GM08714 (cell line): ENCODE results near the gene PBLD.
"Not testable (repeated sequence)": the region's sequence is repeated elsewhere in the genome, so short reads cannot be mapped to it uniquely, and the experiment has no call there.

Source experiments
- H3K4me3 ChIP-seq: fragments of 200-500 bp; sonication (Bioruptor generic); 2 replicates; pipeline ENCODE4 v1.5.1; 2014; ENCODE audit warnings: mild to moderate bottlenecking, low read length, inconsistent platforms
- ZNF274 ChIP-seq: IDR thresholded peaks from 2 replicates; pipeline ENCODE4 v1.6.1; 2012; ENCODE audit warnings: mild to moderate bottlenecking, low read depth, low read length

Gene PBLD

GRCh38 chr10:68310531-68310930, 22.2 kb downstream of the PBLD start:
- no peak for TF ChIP-seq ZNF274
- no peak overlapping the region for H3K4me3 ChIP-seq

- no peak for TF ChIP-seq ZNF274
- no peak overlapping the region for H3K4me3 ChIP-seq
These were observed 26.9 kb downstream of the PBLD start for GRCh38 chr10:68305854-68306253.

GRCh38 chr10:68303849-68304412, 28.8 kb downstream of the PBLD start:
- TF ChIP-seq ZNF274: no peak
- no peak overlapping the region for H3K4me3 ChIP-seq

DNA sequence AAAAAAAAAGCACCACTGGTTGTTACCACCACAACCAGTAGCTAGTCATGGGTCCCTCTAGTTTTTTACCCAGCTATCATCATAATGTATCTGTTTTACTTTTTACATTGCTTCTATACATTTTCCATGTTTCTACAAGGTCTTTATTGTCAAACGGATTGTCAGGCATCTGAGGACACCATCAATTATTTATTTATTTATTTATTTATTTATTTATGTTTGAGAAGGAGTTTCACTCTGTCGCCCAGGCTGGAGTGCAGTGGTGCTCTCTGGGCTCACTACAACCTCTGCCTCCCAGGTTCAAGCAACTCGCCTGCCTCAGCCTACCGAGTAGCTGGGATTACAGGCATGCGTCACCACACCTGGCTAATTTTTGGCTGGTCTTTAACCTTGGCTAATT, 29.9 kb downstream of the PBLD start:
- no peak overlapping the region for H3K4me3 ChIP-seq

GRCh38 chr10:68302503-68302823, 30.3 kb downstream of the PBLD start:
- H3K4me3 ChIP-seq: no peak overlapping the region
- TF ChIP-seq ZNF274: no peak

More for the DNA sequence above, 29.9 kb downstream of the PBLD start:
- TF ChIP-seq ZNF274: no peak

- no peak overlapping the region for H3K4me3 ChIP-seq
- TF ChIP-seq ZNF274: no peak
These were observed 30.8 kb downstream of the PBLD start for GRCh38 chr10:68301790-68302502.

- H3K4me3 ChIP-seq: no peak overlapping the region
- no peak for TF ChIP-seq ZNF274
These were observed 31.4 kb downstream of the PBLD start for GRCh38 chr10:68301301-68301700.

DNA sequence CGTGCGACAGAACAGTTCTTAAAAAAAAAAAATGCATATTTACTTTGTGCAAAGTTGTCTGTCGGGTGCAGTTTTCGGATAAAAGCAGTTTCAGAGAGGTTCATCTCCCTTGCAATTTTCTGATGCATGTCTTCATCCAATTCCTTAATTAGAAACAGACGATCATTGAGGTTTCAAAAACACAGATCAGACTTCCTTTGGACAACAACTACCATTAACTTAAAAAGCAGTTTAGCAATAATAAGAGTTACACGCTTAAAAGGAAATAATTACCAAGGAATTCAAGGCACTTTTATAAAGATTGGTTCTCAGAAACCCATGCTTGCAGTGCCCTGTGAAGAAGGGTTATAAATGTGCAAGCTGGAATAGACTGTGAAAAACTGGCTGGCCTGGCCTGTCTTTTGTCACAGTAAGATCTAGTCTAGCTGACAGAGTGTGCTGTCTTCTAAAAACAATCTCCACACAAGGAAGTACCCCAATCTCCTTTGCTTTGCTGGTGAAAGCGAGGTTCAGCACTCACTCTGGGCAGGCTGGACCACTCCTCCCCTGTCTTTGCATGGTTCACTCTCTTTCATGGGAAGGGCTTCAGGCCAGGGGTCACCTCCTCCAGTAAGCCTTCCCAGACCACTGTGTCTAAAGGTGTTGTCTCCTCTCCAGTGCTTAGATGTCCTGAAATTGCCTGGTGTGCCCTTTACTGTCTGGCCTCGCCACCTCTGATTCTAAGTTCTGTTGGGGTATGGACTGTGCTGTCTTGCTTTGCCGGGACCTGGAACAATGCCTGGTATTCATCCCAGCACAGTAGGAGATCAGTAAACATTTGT, 35.7 kb downstream of the PBLD start:
- no peak overlapping the region for H3K4me3 ChIP-seq
- no peak for TF ChIP-seq ZNF274

DNA sequence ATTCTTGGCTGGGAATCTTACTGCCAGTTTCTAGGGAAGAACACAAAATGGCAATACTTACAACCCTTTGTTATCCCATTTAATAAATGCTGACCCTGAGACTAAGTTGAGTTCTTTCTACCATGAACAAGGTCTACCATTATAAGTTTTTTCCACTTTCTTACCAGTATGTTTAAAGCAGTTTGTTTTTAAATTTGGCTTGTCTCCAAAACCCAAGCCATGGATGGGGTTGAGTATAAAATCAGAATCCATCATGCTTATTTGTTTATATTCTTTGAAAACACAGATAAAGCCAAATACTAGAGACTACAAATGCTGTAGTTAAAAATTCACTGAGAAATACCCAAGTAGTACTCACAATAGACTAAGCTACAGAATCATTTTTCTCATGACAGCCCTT, 42.0 kb downstream of the PBLD start:
- no peak overlapping the region for H3K4me3 ChIP-seq
- TF ChIP-seq ZNF274: no peak

- TF ChIP-seq ZNF274: no peak
- H3K4me3 ChIP-seq: no peak overlapping the region
These were observed 44.0 kb downstream of the PBLD start for GRCh38 chr10:68288717-68289116.

DNA sequence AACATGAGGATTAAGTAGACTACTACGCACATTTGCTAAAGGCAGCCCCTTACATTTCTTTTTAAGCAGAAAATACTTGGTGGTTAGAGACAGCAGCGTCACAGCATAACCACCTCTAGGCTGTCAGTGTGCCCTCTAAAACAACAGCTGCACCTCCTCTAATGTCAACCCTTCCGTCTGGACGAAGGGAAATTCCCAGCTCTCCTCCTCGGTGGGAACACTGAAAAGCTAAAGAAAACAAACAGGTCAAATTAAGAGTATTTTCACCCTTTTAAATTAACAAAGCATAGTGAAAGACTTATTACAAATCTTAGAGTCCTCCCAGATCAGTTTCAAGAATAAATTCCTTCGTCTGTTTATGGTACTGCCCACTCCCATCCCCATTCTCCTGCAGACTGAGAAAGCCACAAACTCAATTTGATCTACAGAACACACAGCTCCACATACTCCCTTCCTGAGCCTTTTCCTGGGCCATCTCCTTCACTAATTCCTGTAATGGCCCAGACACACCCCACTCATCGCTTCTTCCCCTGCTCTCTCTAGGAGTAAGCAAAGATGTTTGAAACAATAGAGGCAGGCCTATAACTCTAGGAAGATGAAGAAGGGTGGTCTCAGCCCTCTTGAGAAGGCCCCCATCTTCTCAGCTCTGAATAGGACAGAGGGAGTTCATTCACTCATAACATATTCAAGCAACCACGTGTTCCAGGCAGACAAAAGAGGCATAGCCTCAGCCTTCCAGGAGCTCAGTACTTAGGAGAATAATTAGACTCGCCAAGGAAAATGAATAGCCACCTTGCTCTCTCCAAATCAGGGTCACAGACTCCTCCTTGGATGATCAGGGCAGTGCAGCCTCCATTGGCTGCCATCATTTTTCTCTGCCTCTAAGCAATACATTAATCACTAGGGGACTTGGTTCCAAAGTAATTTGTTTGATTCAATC, 48.4 kb downstream of the PBLD start:
- TF ChIP-seq ZNF274: no peak
- no peak overlapping the region for H3K4me3 ChIP-seq

- H3K4me3 ChIP-seq: no peak overlapping the region
- TF ChIP-seq ZNF274: no peak
These were observed 52.0 kb downstream of the PBLD start for GRCh38 chr10:68280758-68281157.

DNA sequence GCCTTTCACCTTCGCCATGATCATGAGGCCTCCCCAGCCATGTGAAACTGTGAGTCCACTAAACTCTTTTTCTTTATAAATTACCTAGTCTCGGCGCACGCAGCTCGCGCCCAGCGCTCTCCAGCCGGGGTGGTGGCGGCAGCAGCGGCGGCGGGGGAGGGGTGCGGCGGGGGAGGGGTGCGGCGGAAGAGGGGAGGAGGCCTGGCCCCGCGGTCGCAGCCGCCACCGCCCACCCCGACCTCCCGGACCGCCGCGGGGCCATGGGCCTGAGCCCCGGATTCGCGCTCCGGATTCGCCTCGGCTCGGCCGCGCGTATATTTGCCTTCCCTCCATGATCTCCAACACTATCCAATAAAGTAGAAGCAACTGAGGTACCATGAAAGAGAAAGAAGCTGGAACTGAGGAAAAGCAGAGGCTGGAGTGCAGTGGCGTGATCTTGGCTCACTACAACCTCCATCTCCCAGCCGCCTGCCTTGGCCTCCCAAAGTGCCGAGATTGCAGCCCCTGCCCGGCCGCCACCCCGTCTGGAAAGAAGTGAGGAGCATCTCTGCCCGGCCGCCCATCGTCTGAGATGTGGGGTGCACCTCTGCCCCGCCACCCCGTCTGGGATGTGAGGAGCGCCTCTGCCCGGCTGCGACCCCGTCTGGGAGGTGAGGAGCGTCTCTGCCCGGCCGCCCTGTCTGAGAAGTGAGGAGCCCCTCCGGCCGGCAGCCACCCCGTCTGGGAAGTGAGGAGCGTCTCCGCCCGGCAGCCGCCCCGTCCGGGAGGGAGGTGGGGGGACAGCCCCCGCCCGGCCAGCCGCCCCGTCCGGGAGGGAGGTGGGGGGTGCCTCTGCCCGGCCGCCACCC, 53.6 kb downstream of the PBLD start:
- H3K4me3 ChIP-seq: not testable (repeated sequence)

- H3K4me3 ChIP-seq: not testable (repeated sequence)
These were observed 54.9 kb downstream of the PBLD start for GRCh38 chr10:68277814-68278213.
